Measurements from ENCODE around the gene MYH8. TPM values are rescaled to one million over a fixed set of nuclear protein-coding genes. Genes with fewer than 3 reads are reported as not detected.

The MYH8 gene
- total RNA-seq, 1 donor from 2014 or later: not detected

DNA sequence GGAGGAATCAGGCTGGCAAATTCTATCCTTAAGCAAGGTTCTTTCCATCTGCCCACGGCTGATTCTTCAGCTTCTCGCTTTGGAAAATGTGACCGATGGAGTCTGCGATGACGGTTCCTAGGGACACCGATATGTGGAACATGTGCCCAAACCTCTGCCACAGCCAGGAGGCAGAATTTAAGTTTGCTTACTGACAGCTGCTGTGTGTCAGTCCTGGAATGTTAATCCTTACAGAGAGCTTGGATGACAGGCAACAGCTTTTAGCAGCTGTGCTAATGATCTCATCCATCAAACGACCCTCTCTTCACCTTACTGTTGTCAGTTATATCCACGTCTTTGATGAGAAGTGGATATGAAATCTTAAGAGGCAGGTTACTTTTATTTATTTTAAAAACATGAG, 37.6 kb downstream of the MYH8 start:
- no peak for DNase-seq (ENCODE audit: low read depth)

DNA sequence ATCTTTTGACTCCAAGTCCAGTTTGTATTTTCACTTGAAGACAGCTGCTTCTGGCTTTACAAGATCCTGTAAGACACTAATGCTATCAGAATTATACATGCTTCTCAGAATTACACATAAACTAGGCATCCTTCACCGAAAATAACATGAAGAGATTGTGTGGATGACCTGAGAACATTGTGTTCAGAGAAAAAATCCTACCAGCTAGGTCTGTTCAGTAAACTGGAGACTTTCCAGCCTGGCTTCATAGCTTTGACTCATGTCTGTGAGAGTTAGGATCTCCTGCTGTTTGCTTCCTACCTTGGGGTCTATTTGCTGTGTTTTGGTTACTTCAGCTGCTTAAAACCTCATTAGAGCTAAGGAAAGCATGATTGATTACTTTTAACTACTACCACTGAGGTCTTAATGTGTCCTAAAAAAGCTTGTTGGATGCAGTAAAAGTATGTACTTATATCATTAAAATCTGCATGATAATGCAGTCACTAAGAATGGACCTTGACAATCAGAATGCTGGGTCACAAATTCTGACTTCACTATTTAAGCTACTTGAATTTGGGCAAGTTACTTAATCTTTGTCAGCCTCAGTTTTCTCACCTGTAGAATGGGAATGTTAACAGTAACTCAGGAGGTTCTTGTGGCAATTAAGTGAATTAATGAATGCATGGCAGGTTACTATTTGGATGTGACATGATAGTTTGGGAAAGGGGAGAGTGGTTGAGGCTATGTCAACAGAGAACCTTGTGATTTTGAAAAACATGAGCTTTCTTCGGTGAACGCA, 40.9 kb downstream of the MYH8 start:
- DNase-seq (ENCODE audit: low read depth): no peak

DNA sequence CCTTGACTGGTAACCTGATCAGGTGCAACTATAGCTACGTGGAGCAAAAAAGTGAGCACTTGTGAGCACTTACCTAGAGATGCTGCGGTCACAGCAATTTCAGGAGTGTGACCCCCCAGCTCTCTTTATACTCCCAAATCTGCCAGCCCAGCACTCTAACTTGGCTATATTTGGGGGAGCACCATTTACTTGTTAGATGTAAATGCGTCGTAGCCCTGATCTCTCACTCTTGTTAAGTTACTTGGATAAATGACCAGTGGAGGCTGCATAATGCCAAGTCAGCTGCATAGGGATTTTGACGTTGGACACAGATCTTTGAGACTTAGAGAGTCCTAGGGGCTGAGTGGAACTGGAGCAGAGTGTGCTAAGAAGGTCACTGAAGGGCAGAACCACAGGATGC, 48.8 kb downstream of the MYH8 start, which contains the start of gene MYH13:
Gene MYH13, minus strand, starts transcription at position 101 of the 400 bp plus-strand sequence. CDS start 8,476 bp downstream, outside the sequence.
- no peak for DNase-seq (ENCODE audit: low read depth)

DNA sequence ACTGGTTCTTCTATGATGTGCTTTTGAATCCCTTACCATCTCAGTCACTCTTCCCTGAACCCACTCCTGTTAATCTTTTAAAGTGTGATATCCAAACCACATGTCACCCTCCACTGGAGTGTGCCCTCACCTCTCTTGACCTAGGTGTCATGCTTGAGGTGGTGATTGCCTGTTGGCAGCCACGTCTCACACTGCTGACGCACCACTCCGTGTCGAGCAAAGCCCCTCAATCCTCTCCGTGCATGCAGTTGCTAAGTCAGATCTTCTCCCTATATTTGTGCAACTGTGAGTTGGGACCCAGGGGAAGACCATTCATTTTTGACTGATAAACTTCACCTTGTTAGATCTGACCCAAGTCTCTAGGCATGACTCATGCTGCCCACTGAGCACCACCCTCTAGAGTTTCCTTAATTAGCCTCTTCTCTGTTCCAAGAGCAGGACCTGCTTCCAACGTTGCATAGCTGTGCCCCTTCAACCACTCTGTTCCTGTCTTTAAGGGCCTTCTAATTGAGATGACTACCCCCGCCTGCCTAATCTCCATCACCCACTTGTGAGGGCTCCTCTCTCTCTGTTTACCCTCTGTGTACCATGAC, 51.6 kb downstream of the MYH8 start:
- no peak for DNase-seq (ENCODE audit: low read depth)

DNA sequence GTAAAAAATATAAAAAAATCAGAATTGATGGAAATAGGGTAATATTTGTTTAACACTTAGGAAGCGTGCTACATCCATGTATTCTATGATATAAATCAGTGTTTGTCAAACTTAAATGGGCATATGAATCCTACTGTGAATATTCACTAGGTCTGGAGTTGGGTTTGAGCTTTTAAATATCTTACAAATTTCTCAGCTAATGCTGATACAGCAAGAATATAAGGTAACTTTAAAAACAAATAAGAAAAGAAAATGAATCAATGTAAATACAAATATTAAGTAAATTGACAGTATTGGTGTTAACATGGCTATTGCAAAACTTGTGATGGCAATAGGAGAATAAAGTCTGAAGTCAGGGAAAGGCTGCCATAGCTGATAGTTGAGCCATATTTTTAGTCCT, 52.5 kb downstream of the MYH8 start:
- no peak for DNase-seq (ENCODE audit: low read depth)

DNA sequence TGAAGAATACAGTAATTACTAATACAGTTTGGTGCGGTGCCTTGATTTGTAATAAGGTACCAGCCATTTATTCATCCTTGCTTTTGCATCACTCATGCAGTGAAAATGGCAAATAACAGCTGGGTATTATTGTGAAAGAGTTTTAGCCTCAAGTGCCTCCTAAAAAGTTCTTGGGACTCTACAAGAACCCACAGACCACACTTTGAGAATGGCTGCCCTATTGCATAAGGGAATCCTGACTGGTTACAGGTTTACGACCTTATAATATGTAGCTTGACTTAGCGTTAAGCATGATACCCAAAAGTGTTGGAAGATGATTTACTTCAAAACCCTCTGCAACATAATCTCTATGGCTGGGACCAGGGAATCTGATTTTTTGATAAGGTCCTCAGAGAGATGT, 53.2 kb downstream of the MYH8 start:
- no peak for DNase-seq (ENCODE audit: low read depth)

DNA sequence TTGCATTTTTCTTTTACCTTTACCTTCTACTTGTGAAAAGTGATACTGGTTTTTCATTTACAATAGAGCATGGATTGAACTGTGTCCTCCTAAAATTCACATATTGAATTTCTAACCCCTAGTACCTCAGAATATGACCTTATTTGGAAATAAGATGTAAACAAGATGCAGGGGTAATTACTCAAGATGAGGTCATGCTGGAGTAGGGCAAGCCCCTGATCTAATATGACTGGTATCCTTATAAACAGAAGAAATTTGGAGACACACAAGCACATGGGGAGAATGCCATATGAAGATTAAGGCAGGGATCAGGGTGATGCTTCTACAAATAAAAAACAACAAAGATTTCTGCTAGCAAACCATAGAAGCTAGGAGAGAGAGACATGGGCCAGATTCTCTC, 61.2 kb downstream of the MYH8 start:
- no peak for DNase-seq (ENCODE audit: low read depth)

DNA sequence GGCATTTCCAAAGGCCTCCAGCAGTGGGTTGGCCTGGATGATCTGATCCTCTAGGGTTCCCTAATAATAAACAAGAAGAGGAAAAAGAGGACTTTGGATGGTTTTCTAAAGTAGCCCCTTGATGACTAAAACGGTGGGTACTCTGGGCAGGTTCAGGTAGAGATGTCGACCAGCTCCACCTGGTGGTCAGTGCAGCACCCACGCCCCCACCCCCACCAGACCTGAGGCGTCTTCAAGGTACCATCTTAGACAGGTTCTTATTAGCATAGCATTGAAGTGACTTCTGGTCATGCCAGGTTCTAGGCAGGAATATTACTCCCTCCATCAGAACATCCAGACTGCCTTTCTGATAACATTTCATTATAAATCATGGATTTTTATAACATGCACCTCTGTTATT, 64.0 kb downstream of the MYH8 start:
- no peak for DNase-seq (ENCODE audit: low read depth)

DNA sequence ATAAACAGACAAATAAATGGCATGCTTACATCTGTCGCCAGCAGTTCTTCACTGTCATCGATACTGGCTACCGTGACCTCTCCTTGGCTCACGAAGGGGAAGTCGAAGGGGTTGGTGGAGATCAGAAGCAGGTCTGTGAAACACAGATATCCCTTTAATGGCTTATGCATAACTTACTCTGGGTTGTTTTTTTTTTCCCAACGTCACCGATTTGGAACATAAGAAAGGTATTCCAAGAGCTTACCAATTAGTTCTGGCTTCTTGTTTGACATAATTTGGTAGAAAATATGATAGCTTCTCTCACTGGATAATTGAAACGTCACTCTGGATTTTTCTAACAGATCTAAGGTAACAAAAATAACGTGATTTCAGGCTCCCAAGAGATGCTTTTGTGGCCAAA, 67.1 kb downstream of the MYH8 start:
- no peak for DNase-seq (ENCODE audit: low read depth)

DNA sequence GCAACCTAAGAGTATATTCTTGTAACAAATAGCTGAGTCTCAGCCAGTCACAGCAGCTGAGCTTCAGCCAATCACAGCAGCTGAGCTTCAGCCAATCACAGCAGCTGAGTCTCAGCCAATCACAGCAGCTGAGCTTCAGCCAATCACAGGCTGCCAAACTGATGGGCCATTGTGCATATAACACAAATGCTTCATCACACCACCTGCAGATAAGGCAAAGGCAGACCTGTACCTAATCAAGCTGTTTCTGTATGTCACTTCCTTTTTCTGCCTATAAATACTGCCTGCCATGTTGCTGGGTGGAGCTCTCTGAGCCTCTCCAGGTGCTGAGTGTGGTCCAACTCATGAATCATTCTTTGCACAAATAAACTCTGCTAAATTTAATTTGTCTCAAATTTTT, 68.9 kb downstream of the MYH8 start:
- no peak for DNase-seq (ENCODE audit: low read depth)

DNA sequence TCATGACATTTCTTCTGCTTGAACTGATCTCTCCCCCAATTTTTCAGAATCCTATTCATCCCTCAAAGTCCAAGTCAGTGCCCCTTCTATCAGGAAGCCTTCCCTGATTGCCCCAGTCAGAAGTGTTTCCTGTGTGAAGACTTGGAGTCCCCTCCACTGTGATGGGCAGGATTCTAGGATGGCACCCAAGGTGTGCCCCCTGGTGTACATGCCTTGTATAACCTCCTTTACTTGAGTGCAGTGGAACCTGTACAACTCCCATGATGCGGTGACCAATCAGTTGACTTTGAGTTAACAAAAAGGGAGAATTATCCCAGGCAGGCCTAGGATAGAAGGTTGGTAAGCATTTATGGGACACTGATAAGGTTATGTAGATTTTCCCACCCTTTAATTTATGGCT, 72.3 kb downstream of the MYH8 start:
- DNase-seq (ENCODE audit: low read depth): no peak

DNA sequence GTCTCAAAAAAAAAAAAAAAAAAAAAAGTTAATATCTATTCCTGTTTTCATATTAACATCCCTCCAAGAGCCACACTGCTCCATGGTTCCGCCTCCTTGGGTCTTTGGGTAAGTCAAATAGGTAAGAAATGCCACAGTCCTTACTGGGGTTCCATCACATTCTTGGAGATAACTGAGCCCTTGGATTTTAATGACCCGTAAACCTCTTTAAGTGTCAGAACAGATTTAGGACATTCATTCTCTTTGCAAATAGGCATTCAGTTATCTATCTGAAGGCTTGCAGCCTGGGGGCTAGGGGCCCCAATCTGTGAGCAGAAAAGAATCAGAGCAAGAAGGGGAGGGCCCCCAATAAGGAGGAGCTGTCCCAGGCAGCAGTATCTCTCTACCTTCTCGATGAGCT, 76.9 kb downstream of the MYH8 start:
- no peak for DNase-seq (ENCODE audit: low read depth)

Other genes with a start within 250 kb of the MYH8 start
- gene GAS7, start 223.3 kb downstream of the MYH8 start, total RNA-seq: 0.20 TPM in 1 of 2 replicates, not detected in the other
- not detected in 2 replicates for gene MYH13, start 48.9 kb downstream of the MYH8 start, total RNA-seq
- not detected in 2 replicates for gene MYH4, start 47.6 kb upstream of the MYH8 start, total RNA-seq
- gene MYH1, start 96.6 kb upstream of the MYH8 start, total RNA-seq: not detected in 2 replicates
- not detected in 2 replicates for gene MYH2, start 127.7 kb upstream of the MYH8 start, total RNA-seq
- gene MYH3, start 235.4 kb upstream of the MYH8 start, total RNA-seq: 0.30 TPM in 1 of 2 replicates, not detected in the other